HEK293T (cell line): ENCODE results near the gene PTRH1.

Experiments
- CTCF ChIA-PET: fragments of 350-600 bp; formaldehyde crosslinking; extraction: SDS; loops from one replicate; lab custom pipeline; 2021; ENCODE audit warnings: antibody characterized with exemption, inconsistent platforms; lab: Yijun Ruan, JAX
- POLR2A ChIA-PET: fragments of 350-600 bp; formaldehyde crosslinking; extraction: SDS; loops from one replicate; lab custom pipeline; 2020; ENCODE audit warnings: antibody characterized with exemption, inconsistent platforms; lab: Yijun Ruan, JAX
- DNase-seq: peaks from one replicate; pipeline ENCODE4 v3.0.0; 2012; ENCODE audit warnings: mixed read lengths; ENCODE audit errors: extremely low spot score
- BHLHE40 ChIP-seq: fragments of 450-650 bp; IDR thresholded peaks from 2 replicates; pipeline ENCODE4 v1.6.1; 2016; ENCODE audit warnings: mild to moderate bottlenecking, moderate library complexity, borderline replicate concordance
- CTBP1 ChIP-seq: fragments of 450-650 bp; IDR thresholded peaks from 2 replicates; pipeline ENCODE4 v1.6.1; 2016; ENCODE audit warnings: borderline replicate concordance
- ELF4 ChIP-seq: fragments of 450-650 bp; IDR thresholded peaks from 2 replicates; pipeline ENCODE4 v1.6.1; 2017; ENCODE audit warnings: antibody characterized with exemption
- FOXK2 ChIP-seq: fragments of 450-650 bp; IDR thresholded peaks from 2 replicates; pipeline ENCODE4 v1.6.1; 2016; ENCODE audit warnings: mild to moderate bottlenecking
- L3MBTL2 ChIP-seq: fragments of 450-650 bp; conservative IDR thresholded peaks from 2 replicates; pipeline ENCODE4 v1.6.1; 2016; ENCODE audit warnings: mild to moderate bottlenecking
- LEF1 ChIP-seq: fragments of 450-650 bp; IDR thresholded peaks from 2 replicates; pipeline ENCODE4 v1.6.1; 2017; ENCODE audit warnings: mild to moderate bottlenecking, borderline replicate concordance
- NFRKB ChIP-seq: fragments of 450-650 bp; IDR thresholded peaks from 2 replicates; pipeline ENCODE4 v1.6.1; 2016; ENCODE audit warnings: mild to moderate bottlenecking, moderate library complexity
- SP1 ChIP-seq: fragments of 450-650 bp; IDR thresholded peaks from 2 replicates; pipeline ENCODE4 v1.6.1; 2017
- SUZ12 ChIP-seq: fragments of 450-650 bp; IDR thresholded peaks from 2 replicates; pipeline ENCODE4 v1.6.1; 2016; ENCODE audit warnings: mild to moderate bottlenecking
- TARDBP ChIP-seq: fragments of 450-650 bp; IDR thresholded peaks from 2 replicates; pipeline ENCODE4 v1.6.1; 2016
- ZNF384 ChIP-seq: fragments of 450-650 bp; IDR thresholded peaks from 2 replicates; pipeline ENCODE4 v1.6.1; 2016
- TF ChIP-seq, protein P1 (sequence below): fragments of 450-650 bp; IDR thresholded peaks from 2 replicates; pipeline ENCODE4 v1.6.1; 2016

PTRH1 gene

DNA sequence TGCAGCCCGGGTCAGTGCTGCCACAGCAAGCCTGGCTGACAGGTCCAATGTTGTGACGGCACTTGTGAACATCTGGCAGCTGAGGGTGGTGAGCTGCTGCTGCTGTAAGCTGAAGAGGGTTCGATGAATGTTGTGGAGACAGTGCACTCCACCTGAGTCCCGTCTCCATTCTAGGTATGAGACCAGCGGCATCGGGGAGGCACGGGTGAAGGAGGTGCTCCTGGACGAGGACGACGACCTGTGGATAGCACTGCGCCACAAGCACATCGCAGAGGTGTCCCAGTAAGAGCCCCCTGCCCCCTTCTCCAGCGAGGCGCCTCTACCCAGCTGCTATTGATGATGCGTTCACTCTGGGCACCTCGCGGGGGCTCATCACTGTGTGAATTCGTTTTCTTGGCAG is 47.6 kb downstream of the PTRH1 start:
- ChIA-PET CTCF (no interaction called here), POLR2A (no interaction called here)
- TF ChIP-seq BHLHE40 = no peak
- no peak for TF ChIP-seq LEF1
- TF ChIP-seq NFRKB = no peak
- DNase-seq = no peak

DNA sequence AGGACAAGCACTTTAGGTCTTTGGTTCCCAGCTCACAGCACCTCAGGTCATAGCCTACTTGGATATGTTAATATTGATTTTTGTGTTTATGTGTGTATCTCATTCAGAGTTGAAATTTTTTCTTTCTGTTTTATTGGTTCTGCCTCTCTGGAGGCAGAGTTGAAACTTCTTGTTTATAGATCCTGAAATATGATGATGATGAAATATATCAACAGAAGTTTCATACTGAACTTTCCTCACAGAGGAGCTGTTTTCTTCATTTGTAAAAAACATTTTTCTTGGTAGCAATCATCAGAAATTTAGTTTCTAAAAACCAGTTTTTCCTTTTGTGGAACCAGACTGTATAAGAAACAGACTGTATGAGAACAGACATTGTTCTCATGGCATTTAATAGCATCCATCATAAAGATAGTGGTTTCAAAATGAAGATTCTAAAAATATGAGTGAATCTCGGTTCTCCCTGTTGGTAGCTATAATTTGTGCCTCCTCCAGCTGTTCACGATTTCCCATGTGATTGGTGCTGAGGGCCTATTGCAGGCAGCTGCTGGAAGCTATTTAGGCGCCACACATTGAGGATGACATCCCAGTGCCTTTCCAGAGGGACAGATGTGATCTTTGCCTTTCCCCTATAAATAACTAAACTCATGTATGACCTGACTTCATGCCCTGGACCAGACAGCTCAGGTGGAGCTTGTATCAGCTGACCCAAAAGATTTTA is 48.2 kb downstream of the PTRH1 start:
- DNase-seq = no peak
- TF ChIP-seq CTBP1 = no peak
- ChIA-PET CTCF (no interaction called here), POLR2A (no interaction called here)

GRCh38 chr9:127664678-127665507 is 50.6 kb downstream of the PTRH1 start:
- DNase-seq = no peak
- ChIA-PET POLR2A (no interaction called here), CTCF (no interaction called here)
- TF ChIP-seq FOXK2 (no peak), ZNF384 (no peak), BHLHE40 (no peak), CTBP1 (no peak), NFRKB (no peak), SUZ12 (no peak), SP1 (no peak), ELF4 (no peak), L3MBTL2 (no peak)
- TF ChIP-seq, protein P1, sequence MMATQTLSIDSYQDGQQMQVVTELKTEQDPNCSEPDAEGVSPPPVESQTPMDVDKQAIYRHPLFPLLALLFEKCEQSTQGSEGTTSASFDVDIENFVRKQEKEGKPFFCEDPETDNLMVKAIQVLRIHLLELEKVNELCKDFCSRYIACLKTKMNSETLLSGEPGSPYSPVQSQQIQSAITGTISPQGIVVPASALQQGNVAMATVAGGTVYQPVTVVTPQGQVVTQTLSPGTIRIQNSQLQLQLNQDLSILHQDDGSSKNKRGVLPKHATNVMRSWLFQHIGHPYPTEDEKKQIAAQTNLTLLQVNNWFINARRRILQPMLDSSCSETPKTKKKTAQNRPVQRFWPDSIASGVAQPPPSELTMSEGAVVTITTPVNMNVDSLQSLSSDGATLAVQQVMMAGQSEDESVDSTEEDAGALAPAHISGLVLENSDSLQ = no peak

DNA sequence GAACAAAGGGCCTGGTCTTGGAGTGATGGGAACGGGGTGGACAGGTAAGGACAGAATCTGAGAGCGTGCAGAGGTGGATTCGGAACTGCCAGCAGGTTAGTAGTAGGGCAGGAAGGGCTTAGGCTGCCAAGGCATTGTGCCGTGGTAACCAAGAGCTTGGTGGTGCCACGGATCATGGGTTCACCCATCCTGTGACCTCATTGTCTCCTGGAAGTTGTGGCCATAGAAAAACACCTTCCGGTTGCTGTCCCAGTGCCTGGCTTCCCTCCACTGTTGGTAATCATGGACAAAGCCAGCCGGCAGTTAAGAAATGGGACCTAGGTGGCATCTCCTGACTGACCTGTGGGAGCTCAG is 51.2 kb downstream of the PTRH1 start:
- ChIA-PET POLR2A (no interaction called here), CTCF (no interaction called here)
- TF ChIP-seq LEF1 (no peak), TARDBP (no peak), L3MBTL2 (no peak), SUZ12 (no peak)
- TF ChIP-seq, protein P1 = no peak
- DNase-seq = no peak
